ENCODE results near the gene IGF2BP3. TPM values are rescaled to one million over a fixed set of nuclear protein-coding genes. Genes with fewer than 3 reads are reported as not detected.

IGF2BP3 gene
- total RNA-seq, 2 experiments from 2014 or later, result 41.1 to 94.3 TPM

- ChIA-PET CTCF (ENCODE audit: unreplicated experiment) (no interaction called here), POLR2A (interaction anchor here (0.5 to 4.6 kb wide), 6 partner anchors 10 to 185 kb away, joined by 3 to 33 read pairs (median 4); no protein-coding TSS in a partner anchor)
- Histone ChIP-seq H4K20me1 (ENCODE audit: insufficient read depth, low read length) (no peaks in the 10 kb centered on the region), H3K79me2 (ENCODE audit: insufficient read depth, low read depth, low read length) (peaks cover 28% of the 10 kb centered on the region; the same call in 1 of the 2 replicates), H3K4me1 (ENCODE audit: insufficient read depth, low read length, poor library complexity, severe bottlenecking) (peaks cover 83% of the 10 kb centered on the region), H3K9me3 (ENCODE audit: low read length) (no peaks in the 10 kb centered on the region), H3K9me2 (ENCODE audit: insufficient read depth, low read length) (no peaks in the 10 kb centered on the region), H3K4me2 (ENCODE audit: low read length) (peak overlapping the region; percentile 79), H3K27ac (ENCODE audit: low read depth, low read length, poor library complexity, severe bottlenecking) (peak overlapping the region; percentile 94), H2AFZ (ENCODE audit: low read length) (peak overlapping the region; percentile 1; the same call in 1 of the 2 replicates), H3K36me3 (ENCODE audit: insufficient read depth, low read length) (no peaks in the 10 kb centered on the region; the same call in 1 of the 2 replicates), H3K4me3 (ENCODE audit: low read depth, low read length, poor library complexity, severe bottlenecking) (peak overlapping the region; percentile 51)
- intact Hi-C loops (cut with micrococcal nuclease; ENCODE audit: unreplicated experiment), result loop anchor here (1.0 kb wide), 1 partner anchor 96 kb away; no protein-coding TSS in a partner anchor
- TF ChIP-seq EZH2phosphoT487 (IDR thresholded peaks at IDR 0.05; ENCODE audit: borderline replicate concordance, low read depth, low read length) (no peak), CTCF (conservative IDR thresholded peaks at IDR 0.05; ENCODE audit: low read length) (no peak)
- DNase-seq (ENCODE audit: low spot score), result peak; percentile 37
- TSS peak; percentile 50 for BruUV-seq (replicated peaks)
Measured at GRCh38 chr7:23372611-23373010, 97.7 kb downstream of the IGF2BP3 start.

- POLR2A ChIA-PET, result interaction anchor here (0.5 to 4.6 kb wide), 10 partner anchors 9 to 540 kb away, joined by 3 to 33 read pairs (median 4); partner anchors contain the start of gene IGF2BP3
- no peak for DNase-seq (ENCODE audit: low spot score)
- CTCF ChIA-PET (ENCODE audit: unreplicated experiment), result interaction anchor here (1.2 kb wide), 1 partner anchor 9 kb away, joined by 6 read pairs; no protein-coding TSS in a partner anchor
- Histone ChIP-seq H3K27ac (ENCODE audit: low read depth, low read length, poor library complexity, severe bottlenecking) (peak overlapping the region; percentile 94), H3K36me3 (ENCODE audit: insufficient read depth, low read length) (no peaks in the 10 kb centered on the region; the same call in 1 of the 2 replicates), H3K9me2 (ENCODE audit: insufficient read depth, low read length) (no peaks in the 10 kb centered on the region), H3K4me2 (ENCODE audit: low read length) (peak overlapping the region; percentile 79), H3K4me3 (ENCODE audit: low read depth, low read length, poor library complexity, severe bottlenecking) (no peak overlapping the region), H3K9me3 (ENCODE audit: low read length) (no peaks in the 10 kb centered on the region), H2AFZ (ENCODE audit: low read length) (0 out of 2 replicates have a peak overlapping the region, but pooled peaks have one; percentile 1), H3K79me2 (ENCODE audit: insufficient read depth, low read depth, low read length) (peaks cover 28% of the 10 kb centered on the region; the same call in 1 of the 2 replicates), H3K4me1 (ENCODE audit: insufficient read depth, low read length, poor library complexity, severe bottlenecking) (peaks cover 89% of the 10 kb centered on the region), H4K20me1 (ENCODE audit: insufficient read depth, low read length) (no peaks in the 10 kb centered on the region)
- intact Hi-C loops (cut with micrococcal nuclease; ENCODE audit: unreplicated experiment), result loop anchor here (1.0 kb wide), 1 partner anchor 97 kb away; no protein-coding TSS in a partner anchor
- no peak for TF ChIP-seq EZH2phosphoT487 (IDR thresholded peaks at IDR 0.05; ENCODE audit: borderline replicate concordance, low read depth, low read length)
- TF ChIP-seq CTCF (conservative IDR thresholded peaks at IDR 0.05; ENCODE audit: low read length), result no peak
- BruUV-seq (replicated peaks), result no TSS peak
Measured at GRCh38 chr7:23371654-23372053, 98.6 kb downstream of the IGF2BP3 start.
